GM21390 (cell line): ENCODE measurements around the gene CASR.

Experiments
- ATAC-seq: cut with Tn5 transposase; IDR thresholded peaks from one replicate; pipeline ENCODE4 v1.9.1; 2021; ENCODE audit not compliant: unreplicated experiment

CASR gene

GRCh38 chr3:122299872-122300460 is 116.5 kb downstream of the CASR start:
- ATAC-seq, result no peak

DNA sequence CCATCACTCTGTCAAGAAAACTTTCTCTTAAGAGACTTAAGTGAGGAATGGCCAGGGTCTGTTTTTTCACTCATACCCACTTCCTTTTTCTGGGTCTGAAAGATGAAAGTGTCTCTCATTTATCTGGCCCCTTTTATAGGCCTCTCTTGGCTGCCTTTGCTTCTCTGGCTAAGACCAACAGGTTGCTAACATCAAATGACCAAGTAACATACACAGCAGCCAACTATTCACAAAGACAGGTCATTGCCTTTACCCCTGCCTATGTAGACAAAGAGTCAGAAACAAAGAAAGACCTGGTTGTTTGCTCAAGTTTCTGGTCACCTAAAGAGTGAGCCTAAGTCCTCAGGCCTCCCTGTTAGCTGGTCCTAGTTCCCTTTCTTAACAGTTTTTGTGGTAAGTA is 117.6 kb downstream of the CASR start:
- ATAC-seq, result no peak

GRCh38 chr3:122305818-122306621 is 122.6 kb downstream of the CASR start:
- peak; percentile 46 for ATAC-seq

DNA sequence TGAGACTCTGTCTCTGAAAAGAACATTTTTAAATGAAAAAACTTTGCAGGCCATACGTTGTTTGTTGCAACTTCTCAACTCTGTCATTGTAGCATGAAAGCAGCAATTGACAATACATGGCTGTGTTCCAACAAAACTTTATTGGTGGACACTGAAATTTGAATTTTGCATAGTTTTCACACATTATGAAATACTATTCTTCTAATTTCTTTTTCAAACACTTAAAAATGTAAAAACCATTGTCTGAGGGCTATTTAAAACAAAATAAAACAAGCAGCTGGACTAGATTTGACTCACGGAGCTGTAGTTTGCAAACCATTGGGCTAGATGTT is 123.1 kb downstream of the CASR start:
- ATAC-seq, result no peak

GRCh38 chr3:122307094-122307687 is 123.7 kb downstream of the CASR start:
- ATAC-seq, result no peak

- ATAC-seq, result no peak
Measured at GRCh38 chr3:122307976-122308375, 124.5 kb downstream of the CASR start.

DNA sequence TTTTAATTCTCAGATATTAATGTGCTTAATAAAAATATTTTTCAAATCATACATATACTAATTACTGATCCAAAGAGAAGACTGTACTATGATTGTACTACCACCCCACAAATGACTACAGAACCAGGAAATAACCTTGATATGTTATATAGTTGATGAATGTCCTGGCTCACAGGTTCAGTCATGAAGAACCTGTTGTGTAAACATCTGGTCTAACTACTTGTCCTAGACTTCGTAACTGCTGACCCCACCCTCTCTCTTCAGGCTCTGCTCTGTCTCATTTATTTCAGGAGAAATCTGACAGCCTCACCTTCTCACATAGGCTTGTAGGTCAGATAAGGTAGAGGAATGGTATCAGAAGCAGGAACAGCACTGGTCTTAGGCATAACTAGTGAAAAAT is 126.9 kb downstream of the CASR start:
- no peak for ATAC-seq

- ATAC-seq, result no peak
Measured at GRCh38 chr3:122312826-122313225, 129.4 kb downstream of the CASR start.

DNA sequence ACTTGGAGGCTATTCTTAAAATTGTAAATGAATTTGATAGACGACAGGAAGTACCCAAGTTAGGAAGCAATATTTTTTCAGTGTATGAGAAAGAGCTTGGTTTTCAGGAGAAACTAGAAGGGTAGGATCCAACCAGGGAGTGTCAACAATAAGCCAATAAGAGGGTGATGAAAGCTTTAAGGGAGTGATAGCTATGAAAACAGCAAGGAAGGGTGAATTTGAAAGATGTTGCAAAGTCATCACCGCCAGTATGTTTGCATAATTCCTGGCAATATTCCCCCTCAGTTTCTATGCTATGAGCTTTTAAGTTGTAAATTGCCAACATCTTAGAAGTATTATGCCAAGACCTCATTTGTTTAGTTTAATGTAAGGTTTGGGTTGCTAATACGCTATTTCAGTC is 129.8 kb downstream of the CASR start:
- ATAC-seq, result no peak

DNA sequence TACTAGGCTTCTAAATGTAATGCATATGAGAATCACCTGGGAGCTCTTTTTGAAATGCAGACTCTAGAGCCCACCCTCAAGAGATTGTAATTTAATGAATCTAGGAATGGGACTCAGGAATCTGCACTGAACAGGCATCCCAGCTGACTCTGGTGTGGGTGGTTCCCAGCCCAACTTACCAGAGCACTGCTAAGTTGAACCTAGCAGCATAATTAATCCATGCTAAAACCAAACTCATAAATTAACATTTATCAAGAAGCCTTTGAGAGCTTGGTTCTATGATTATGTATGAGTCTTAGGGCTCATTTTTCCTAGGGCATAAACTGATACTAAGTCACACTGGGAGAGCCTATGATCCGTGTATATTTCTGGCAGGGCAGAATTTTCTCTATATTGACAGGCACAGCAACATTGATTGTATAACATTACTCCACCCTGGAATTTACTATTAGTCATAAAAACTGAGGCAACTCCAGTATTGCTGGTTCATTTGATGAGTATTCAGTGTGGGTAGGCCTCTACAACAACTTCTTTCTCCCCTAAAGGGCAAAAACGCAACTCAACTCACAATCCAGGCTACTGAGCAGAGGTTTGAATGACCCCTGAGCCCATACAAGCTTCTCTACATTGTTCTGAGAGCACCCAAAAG is 130.9 kb downstream of the CASR start:
- no peak for ATAC-seq

- no peak for ATAC-seq
Measured at GRCh38 chr3:122315619-122316018, 132.2 kb downstream of the CASR start.

GRCh38 chr3:122316368-122316767 is 132.9 kb downstream of the CASR start:
- ATAC-seq, result no peak

DNA sequence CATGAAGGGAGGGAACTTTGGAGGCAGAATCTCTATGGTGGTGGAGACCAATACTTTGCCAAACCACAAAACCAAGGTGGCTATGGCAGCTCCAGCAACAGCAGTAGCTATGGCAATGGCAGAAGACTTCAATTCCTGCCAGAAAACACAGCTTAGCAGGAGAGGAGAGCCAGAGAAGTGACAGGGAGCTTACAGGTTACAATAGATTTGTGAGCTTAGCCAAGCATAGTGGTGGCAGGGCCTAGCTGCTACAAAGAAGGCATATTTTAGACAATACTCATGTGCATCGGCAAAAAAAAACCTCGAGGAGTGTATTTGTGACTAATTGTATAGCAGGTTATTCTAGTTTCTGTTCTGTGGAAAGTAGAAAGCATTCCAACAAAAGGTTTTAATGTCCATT is 135.2 kb downstream of the CASR start:
- no peak for ATAC-seq

DNA sequence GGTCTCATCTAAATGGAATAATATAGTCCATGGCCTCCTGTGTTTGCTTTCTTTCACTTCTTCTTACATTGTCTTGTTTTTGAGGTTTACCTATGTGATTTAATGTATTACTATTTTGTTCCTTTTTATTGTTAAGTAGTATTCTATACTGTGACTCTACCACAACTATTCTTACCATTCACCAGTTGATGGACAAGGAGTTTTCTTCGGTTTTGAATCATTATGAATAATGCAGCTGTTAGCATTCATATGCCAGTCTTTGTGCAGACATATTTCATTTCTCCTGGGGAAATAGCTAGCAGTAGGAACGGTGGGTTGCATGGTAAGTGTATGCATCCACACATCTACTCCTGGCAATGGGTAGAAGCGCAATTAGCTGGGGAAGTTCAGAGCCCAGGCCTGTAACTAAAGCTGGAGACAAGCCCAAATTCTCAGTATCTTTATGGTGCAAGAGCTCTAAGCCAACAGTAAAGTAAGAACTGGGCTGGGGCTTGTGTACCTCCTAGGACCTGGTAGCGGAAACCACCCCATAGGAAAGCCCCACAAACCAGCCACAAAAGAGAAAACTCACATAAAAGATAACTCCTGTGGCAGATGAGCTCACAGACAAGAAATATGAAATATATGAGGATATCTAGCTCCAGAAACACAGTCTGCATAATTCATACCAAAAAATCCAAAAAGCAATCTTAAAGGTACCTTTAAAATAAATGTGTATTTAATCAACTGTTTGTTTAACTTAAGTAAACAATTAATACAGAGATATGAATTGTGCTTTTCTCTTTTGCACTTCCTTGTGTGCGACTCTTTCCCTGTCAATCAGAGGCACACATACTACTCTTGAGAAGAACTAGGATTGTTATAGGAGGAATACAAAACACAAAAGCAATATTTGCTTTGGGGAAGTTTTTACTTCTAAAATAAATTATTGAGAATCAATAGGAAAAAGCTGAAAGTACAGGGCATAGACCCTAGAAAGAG is 138.9 kb downstream of the CASR start:
- no peak for ATAC-seq

GRCh38 chr3:122324871-122325323 is 141.4 kb downstream of the CASR start, which contains the start of gene CSTA:
Gene CSTA (plus strand): TSS chr3:122325248. CDS start chr3:122325293, 45 bp downstream.
- no peak for ATAC-seq

GRCh38 chr3:122325769-122326168 is 142.3 kb downstream of the CASR start:
- no peak for ATAC-seq

DNA sequence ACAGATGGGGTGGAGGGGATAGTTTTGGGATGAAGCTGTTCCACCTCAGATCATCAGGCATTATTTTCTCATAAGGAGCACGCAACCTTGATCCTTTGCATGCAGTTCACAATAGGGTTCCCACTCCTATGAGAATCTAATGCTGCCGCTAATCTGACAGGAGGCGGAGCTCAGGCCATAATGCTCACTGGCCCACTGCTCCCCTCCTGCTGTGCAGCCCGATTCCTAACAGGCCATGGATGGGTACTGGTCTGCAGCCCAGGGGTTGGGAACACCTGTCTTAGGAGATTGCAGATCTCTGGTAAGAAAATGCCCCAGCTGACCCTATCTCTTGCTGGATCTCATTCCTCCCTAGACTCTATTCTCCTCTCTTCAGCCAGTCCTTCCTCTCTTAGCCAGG is 148.4 kb downstream of the CASR start:
- ATAC-seq, result no peak

- ATAC-seq, result no peak
Measured at GRCh38 chr3:122332551-122332950, 149.1 kb downstream of the CASR start.
